ENCODE measurements around the gene KCTD20.
"Not testable (repeated sequence)": the region's sequence is repeated elsewhere in the genome, so short reads cannot be mapped to it uniquely, and the experiment has no call there.

KCTD20 gene

DNA sequence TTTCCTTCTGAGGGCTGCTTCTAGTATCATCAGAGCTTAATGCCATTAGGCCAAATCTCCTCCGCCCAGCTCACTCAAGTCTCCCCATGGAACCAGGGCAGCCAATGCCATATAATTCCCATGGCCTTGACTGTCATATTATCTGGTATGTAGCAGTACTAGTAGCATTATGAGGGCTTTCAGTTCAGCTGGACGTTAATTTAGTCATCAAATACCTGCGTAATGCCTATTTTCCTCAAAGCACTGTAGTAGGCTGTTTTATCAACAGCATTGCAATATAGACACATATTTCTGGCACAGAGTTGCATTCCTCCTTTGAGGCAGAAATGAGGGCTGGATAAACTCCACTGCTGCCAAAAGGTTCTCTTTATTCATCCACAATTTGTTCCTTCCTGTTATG lies 1.7 kb downstream of the KCTD20 start:
- no peak for DNase-seq (ENCODE audit: low read depth)

GRCh38 chr6:36445621-36446020 lies 2.8 kb downstream of the KCTD20 start:
- DNase-seq (ENCODE audit: low read depth): no peak

- DNase-seq (ENCODE audit: low read depth): not testable (repeated sequence)
Measured at GRCh38 chr6:36449173-36449572, 6.4 kb downstream of the KCTD20 start.

GRCh38 chr6:36452897-36453296 lies 10.1 kb downstream of the KCTD20 start:
- not testable (repeated sequence) for DNase-seq (ENCODE audit: low read depth)

DNA sequence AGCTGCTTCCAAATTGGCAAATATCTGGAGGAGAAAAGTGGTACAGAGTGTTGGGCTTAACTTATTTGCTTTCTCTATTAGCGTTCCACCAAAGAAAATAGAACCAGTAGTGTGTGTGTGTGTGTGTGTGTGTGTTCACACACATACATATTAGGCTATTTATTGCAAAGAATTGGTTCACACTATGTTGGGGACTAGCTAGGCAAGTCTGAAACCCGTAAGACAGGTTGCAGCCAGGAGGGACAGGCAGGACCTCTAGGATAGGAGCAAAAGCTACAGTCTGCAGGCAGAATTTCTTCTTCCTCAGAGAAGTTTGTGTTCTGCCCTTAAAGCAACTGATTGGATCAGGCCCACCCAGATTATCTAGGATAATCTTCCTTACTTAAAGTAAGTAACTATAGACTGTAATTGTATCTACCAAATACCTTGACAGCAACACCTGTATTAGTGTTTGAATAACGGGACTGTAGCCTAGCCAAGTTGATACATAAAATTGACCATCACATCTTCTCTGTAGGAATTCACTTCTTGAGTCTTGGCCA lies 12.8 kb downstream of the KCTD20 start:
- DNase-seq (ENCODE audit: low read depth): no peak

DNA sequence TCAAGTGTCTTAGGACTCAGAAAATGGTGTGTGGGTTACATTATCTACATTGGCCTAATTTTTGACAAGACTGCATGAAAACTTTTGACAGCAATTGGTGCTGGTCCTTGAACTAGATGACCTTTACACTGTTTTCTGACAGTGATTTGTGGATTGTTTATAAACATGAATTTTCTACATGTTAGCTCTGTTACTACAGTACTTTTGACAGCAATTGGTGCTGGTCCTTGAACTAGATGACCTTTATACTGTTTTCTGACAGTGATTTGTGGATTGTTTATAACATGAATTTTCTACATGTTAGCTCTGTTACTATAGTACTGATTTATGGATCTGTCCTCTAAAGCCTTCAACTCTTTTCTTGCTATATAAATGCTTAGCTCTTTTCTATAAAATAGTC lies 16.7 kb downstream of the KCTD20 start:
- DNase-seq (ENCODE audit: low read depth): no peak

DNA sequence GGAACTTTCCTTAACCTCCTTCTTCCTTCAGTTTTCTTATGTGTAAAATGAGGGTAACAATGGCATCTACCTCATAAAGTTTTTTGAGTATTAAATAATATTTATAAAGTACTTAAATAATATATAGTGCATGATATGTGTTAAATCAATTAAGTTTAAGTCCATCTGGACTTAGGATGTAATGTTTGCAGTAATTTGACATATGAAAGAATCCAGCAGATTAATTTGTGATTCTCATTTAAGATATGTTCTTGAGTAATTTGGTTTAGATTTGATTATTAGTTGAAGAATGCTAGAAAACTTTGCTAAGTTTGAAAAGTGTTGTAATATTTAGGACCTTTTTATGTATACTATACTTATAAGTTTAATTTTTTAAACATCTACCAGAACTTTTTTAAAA lies 18.1 kb downstream of the KCTD20 start:
- no peak for DNase-seq (ENCODE audit: low read depth)

GRCh38 chr6:36461646-36462045 lies 18.8 kb downstream of the KCTD20 start:
- DNase-seq (ENCODE audit: low read depth): no peak

DNA sequence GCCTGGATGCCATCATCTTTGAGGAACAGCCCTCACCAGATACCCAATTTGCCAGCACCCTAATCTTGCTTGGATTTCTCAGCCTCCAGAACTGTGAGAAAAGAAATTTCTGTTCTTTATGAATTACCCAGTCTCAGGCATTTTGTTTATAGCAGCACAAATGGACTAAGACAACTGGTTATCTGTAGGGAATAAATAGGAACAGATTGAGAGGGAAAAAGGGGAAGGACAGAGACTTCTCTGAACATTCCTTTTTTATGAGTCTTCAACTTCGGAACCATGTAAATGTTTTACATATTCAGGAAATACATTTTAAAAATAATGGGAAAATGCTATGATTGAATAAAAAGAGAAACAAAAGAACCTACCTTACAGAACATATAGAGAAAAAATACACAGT lies 20.9 kb downstream of the KCTD20 start:
- no peak for DNase-seq (ENCODE audit: low read depth)

GRCh38 chr6:36464233-36464632 lies 21.4 kb downstream of the KCTD20 start:
- DNase-seq (ENCODE audit: low read depth): no peak

- no peak for DNase-seq (ENCODE audit: low read depth)
Measured at GRCh38 chr6:36467625-36468024, 24.8 kb downstream of the KCTD20 start.

DNA sequence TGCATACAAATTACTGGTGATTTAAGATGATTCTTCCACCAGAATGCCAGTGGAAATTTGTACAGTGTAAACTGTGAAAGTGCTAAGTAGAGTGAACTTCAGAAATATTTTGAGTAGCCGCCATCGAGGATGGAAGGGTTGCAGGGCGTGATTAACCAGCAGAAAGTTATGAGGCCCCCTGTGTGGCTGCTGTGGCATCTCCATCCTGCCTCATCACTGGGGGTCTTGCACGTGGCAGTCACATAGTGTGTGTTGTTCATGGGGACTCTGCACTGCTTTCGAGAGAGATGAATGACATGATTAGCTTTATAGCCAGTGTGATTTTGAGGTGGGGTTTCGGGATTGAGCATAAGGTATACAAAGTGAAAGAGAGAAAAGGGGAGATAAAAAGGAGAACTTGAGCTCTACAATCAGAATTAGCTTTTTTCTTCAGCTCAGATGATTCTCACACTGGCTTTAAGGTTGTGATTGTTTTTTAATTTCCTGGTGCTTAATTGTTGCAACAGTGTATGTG lies 26.4 kb downstream of the KCTD20 start:
- DNase-seq (ENCODE audit: low read depth): no peak

GRCh38 chr6:36469946-36470345 lies 27.1 kb downstream of the KCTD20 start:
- DNase-seq (ENCODE audit: low read depth): no peak

DNA sequence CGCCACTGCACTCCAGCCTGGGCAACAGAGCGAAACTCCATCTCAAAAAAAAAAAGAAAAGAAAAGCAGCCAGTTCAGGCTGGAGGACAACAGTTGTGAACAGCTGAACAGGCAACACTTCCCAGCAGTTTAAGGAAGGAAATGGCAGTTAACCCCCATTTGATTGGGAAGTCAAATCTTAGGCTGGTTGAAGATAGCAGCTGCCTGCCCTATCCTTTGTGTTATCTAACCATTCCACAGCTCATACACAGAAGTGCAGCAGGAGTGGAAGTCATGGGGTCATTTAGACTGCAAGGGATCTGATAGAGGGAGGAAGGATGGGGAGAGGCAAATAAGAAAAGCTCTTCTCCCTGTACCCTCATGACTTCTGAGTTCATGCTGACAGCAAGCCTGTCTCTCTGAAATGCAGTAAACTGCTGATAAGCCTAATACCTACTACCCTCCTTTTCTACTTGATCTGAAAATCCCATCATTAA lies 35.3 kb downstream of the KCTD20 start:
- no peak for DNase-seq (ENCODE audit: low read depth)

DNA sequence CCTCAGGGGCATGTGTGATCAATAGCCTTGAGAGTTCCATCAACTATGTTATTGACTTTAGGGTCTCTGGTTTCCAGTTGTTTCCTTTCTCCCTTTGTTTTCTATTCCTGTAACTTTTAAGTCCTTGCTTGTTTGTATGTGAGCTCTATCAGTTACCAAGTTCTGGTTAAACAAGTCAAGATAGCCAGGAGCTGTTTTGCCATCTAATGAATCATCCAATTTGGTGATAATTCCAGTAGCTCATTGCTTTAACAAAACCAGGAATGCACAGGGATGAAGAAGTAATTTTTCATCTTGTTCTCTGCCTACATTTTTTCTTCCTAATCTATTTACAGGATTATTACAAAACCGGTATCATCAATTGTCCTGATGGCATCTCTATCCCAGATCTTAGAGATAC lies 36.5 kb downstream of the KCTD20 start:
- no peak for DNase-seq (ENCODE audit: low read depth)

DNA sequence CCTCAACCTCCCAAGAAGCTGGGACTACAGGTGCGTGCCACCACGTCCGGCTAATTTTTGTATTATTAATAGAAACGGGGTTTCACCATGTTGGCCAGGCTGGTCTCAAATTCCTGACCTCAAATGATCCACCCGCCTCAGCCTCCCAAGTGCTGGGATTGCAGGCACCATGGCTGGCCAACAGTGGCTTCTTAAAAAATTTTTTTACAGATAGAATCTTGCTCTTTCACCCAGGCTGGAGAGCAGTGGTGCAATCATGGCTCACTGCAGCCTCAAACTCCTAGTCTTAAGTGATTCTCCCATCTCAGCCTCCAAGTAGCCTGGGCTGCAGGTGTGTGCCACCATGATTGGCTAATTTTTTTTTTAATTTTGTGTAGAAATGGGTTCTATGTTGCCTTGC lies 40.5 kb downstream of the KCTD20 start:
- not testable (repeated sequence) for DNase-seq (ENCODE audit: low read depth)

- no peak for DNase-seq (ENCODE audit: low read depth)
Measured at GRCh38 chr6:36484736-36485135, 41.9 kb downstream of the KCTD20 start.

DNA sequence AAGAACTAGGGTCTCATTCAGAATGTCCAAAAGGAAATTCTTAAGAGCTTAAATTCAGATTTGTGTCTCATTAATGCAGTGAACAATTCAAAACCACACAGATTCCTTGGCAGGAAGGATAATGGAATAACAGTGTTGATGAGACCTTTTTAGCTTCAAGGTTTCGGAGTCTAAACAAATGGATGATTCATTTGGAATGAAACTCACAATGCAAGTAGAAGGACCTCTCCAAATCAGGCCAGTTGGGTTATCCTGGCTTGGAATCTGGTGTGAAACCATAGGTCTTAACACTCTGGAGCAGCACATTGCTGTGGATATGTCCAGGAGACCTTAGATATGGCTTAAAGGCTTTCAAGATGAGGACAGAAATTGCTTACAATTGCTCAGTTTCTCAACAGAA lies 44.9 kb downstream of the KCTD20 start:
- no peak for DNase-seq (ENCODE audit: low read depth)

DNA sequence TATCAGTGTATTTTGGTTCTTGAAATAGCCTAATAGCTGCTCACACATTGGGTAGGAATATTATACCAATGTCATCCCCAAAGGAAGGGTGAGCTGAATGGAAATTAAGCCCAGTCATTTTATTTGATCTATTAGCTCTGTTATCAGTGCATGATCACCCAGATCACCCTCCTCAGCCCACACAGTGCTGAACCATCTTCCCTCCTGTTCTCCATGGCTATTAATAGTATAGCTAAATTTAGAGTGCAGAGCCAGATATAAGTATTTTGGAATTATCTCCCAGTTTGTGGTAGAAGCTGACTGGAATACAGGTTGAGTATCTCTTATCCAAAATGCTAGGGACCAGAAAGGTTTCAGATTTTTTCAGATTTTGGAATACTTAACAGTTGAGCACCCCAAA lies 45.4 kb downstream of the KCTD20 start:
- no peak for DNase-seq (ENCODE audit: low read depth)

GRCh38 chr6:36489426-36489825 lies 46.6 kb downstream of the KCTD20 start:
- DNase-seq (ENCODE audit: low read depth): no peak

- DNase-seq (ENCODE audit: low read depth): no peak
Measured at GRCh38 chr6:36491378-36491965, 48.7 kb downstream of the KCTD20 start.

DNA sequence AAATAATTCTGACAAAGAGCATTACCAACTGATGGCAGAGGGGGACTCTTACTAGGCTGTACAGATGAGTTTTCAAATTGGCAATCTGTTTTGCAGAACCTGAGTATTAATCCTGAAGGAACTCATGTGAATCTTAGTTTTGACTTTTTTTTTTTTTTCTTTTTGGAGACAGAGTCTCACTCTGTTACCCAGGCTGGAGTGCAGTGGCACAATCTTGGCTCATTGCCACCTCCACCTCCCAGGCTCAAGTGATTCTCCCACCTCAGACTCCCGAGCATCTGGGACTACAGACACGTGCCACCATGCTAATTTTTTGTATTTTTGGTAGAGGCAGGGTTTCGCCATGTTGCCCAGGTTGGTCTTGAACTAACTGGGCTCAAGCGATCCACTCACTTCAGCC lies 49.3 kb downstream of the KCTD20 start:
- DNase-seq (ENCODE audit: low read depth): no peak

DNA sequence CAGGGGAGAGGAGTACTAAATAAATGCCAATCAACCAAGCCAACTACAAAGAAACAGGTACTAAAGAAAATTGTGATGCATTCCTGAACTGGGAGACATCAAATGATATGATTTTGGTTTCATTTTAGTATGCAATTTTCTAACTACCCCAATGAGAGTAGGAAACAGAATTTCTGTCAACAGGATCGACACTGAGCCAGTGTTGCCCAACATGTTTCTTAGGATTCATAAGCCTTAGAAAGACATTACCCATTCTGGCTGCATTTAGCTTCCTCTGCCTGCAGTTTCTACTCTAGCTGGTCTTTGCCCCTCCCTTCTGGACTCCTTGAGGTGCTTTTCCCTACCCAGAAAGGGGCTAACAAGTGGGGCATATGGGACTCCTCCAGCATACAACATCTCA lies 49.8 kb downstream of the KCTD20 start:
- no peak for DNase-seq (ENCODE audit: low read depth)

DNA sequence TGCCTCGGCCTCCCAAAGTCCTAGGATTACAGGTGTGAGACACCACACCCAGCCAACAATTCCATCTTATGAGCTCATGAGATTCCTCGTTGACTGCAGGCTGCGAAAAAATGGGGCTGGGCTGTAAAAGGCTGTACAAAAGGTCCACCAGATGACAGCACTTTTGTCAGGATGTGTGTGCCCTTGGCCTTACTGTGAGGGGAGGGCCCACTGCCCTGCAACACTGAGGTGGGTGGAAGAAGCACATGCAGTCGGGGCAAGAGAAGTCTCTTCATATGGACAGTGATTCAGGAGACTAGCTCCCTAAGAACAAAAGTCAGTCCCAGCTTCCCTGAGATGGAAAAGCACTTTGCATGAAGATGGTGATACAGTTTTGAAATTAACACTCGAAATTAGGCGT lies 50.5 kb downstream of the KCTD20 start:
- DNase-seq (ENCODE audit: low read depth): no peak
